Activated T-helper 1 cell treated with anti-CD3 and anti-CD28 coated beads, Interleukin-12 subunit alpha, Interleukin-12 subunit beta, Interleukin-2, Interleukin-4 antibody, amounts not matched to agents 30 ng/mL and 10 ng/mL and 1 ng/mL, durations not matched to agents 14 hours and 24 hours and 36 hours (primary cell): ENCODE results near the gene TSPAN17. TPM values are rescaled to one million over a fixed set of nuclear protein-coding genes. Genes with fewer than 3 reads are reported as not detected.

Source experiments
- DNase-seq: peaks from one replicate; pipeline ENCODE4 v3.0.0; 2021; ENCODE audit warnings: low spot score
- H3K27ac Mint-ChIP-seq: one replicate; pipeline ENCODE4 v1.8.0; 2021; ENCODE audit warnings: mild to moderate bottlenecking, mixed read lengths
- H3K27me3 Mint-ChIP-seq: one replicate; pipeline ENCODE4 v1.8.0; 2022; ENCODE audit warnings: mild to moderate bottlenecking, moderate library complexity, mixed read lengths; ENCODE audit not compliant: insufficient read depth
- H3K36me3 Mint-ChIP-seq: one replicate; pipeline ENCODE4 v1.8.0; 2021; ENCODE audit warnings: low read depth, mixed read lengths
- H3K4me1 Mint-ChIP-seq: one replicate; pipeline ENCODE4 v1.8.0; 2021; ENCODE audit warnings: low read depth, mixed read lengths
- H3K4me3 Mint-ChIP-seq: one replicate; pipeline ENCODE4 v1.8.0; 2021; ENCODE audit warnings: mild to moderate bottlenecking, moderate library complexity, mixed read lengths
- H3K9me3 Mint-ChIP-seq: one replicate; pipeline ENCODE4 v1.8.0; 2021; ENCODE audit warnings: mixed read lengths
- intact Hi-C: fragments of 100-400 bp; cut with micrococcal nuclease; formaldehyde crosslinking; loops from one replicate; pipeline ENCODE4 v1.15.1; 2024
- total RNA-seq: library from RNA; stranded (reverse); gene quantifications from 2 replicates; pipeline ENCODE4 v1.2.3, GENCODE V29; 2022

TSPAN17 gene
- total RNA-seq, 1 donor from 2014 or later = 34.1 TPM

DNA sequence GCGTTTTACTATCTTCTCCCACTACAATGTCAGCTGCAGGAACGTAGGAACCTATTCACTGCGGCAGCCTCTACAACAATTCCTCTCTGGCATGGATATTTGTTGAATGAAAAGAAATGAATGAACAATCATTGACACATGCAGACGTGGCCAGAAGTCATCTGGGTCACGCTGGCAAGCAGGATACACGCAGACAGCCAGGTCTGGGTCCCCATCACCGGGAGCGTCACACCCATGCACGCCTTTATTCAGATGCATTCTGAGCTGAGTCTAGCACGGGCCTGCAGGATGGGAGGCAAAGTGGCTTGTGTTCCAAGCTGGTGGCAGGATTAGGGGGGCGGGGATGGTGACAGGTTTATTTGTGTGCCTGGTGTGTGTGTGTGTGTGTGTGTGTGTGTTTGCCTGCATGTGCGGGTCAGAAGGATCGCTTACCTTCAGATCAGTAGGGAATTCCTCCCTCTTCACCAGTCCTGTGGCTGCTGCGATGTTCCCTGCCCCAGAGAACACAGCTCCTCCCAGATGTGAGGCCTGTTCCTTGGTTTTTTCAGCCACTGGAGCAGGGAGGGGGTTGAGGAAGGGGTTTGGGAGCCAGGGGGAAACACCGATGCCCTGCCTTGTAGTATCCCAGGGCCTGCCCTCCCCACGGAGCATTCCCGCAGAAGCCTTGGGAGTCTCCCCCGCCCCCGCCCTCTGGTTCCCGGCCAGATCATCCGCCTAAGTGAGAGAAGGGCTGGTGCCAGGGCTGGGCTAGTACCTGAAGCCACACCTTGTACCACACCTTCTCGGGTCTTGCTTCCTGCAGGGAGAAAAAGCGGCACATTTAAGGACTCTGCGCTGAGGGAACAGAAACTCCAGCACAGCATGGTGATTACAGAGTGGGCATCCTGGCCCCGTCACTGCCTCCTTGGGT, 21.1 kb upstream of the TSPAN17 start:
- no peak for DNase-seq
- no peak overlapping the region for H3K27ac Mint-ChIP-seq
- intact Hi-C loops = no loop called here
- H3K9me3 Mint-ChIP-seq = no peaks in the 10 kb centered on the region
- peaks cover 65% of the 10 kb centered on the region for H3K27me3 Mint-ChIP-seq
- H3K4me1 Mint-ChIP-seq = peaks cover 6% of the 10 kb centered on the region
- H3K36me3 Mint-ChIP-seq = no peaks in the 10 kb centered on the region
- no peak overlapping the region for H3K4me3 Mint-ChIP-seq

DNA sequence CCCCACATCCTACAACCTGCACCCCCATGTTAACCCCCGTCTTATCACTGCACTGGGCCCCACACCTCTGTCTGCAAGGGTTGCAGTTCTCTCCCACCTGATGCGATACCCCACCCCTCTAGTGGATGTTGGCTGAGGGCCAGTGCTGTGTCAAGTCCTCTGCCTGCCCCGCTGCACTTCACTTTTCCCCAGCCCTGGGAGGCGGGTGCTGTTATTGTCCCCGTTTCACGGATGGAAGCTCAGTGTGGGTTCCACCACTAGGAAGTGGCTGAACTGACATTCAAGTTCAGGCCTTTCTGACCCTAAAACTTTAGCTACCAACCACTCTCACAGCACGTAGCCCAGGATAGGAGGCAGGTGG, 20.4 kb upstream of the TSPAN17 start:
- DNase-seq = no peak
- H3K36me3 Mint-ChIP-seq = no peaks in the 10 kb centered on the region
- H3K4me3 Mint-ChIP-seq = no peak overlapping the region
- H3K27ac Mint-ChIP-seq = no peak overlapping the region
- H3K27me3 Mint-ChIP-seq = peaks cover 70% of the 10 kb centered on the region
- no peaks in the 10 kb centered on the region for H3K9me3 Mint-ChIP-seq
- peaks cover 6% of the 10 kb centered on the region for H3K4me1 Mint-ChIP-seq
- intact Hi-C loops = no loop called here

DNA sequence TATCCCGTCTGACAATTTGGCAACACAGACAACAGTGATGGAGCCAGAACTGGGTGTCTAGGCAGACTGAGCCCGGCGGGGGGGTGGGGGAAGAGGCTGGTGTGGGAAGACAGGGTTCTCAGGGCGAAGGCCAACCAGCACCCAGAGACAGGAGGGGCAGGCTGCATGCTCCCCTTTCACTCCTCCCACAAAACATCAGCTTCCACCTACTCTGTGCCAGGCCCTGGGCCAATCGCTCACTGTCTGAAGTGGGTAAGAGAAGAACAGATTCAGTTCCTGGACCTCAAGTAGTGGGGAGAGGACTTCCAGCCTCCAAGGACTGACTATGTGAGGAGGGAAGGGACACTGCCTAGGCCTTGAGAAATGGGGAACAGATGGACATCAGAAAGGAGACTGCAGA, 19.7 kb upstream of the TSPAN17 start:
- no peak overlapping the region for H3K27ac Mint-ChIP-seq
- H3K4me3 Mint-ChIP-seq = no peak overlapping the region
- H3K36me3 Mint-ChIP-seq = no peaks in the 10 kb centered on the region
- DNase-seq = no peak
- peaks cover 70% of the 10 kb centered on the region for H3K27me3 Mint-ChIP-seq
- peaks cover 6% of the 10 kb centered on the region for H3K4me1 Mint-ChIP-seq
- intact Hi-C loops = no loop called here
- no peaks in the 10 kb centered on the region for H3K9me3 Mint-ChIP-seq

DNA sequence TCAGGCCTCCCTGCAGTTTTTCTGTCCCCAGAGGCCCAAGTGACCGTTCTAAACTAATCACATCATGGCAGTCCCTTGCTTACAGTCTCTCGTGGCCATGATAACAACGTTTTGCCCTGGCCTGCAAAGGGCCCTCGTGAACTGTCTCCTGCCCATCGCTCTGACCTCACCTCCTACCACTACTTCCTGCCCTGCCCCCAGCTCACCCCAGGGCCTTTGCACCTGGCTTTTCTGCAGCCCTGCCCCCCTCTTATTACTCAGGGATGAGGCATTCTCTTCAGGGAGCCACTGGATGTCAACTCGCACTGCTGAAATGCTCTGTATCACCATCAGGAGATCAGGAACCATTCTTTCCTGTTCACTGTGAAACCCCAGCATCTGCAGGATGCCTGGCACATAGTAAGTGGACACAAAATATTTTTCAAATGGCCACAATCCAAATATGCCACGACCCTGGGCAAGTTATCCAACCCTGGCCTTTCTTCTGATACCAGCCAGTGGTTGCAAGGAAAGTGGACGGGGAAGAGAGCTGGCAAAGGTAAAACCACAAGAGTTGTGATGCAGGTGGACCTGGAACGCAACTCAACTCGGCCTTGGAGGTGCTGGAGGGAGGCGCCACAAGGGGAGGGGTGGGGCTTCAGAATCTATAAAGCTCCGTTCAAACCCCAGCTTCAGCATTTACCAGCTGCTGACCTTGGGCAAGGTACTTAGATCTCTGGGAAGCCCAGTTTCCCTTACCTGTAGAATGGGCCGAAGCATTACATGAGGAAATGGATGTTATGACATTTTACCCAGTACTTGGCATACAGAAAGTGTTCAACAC, 18.7 kb upstream of the TSPAN17 start:
- peaks cover 75% of the 10 kb centered on the region for H3K27me3 Mint-ChIP-seq
- intact Hi-C loops = no loop called here
- no peak overlapping the region for H3K27ac Mint-ChIP-seq
- H3K36me3 Mint-ChIP-seq = no peaks in the 10 kb centered on the region
- no peaks in the 10 kb centered on the region for H3K9me3 Mint-ChIP-seq
- H3K4me3 Mint-ChIP-seq = no peak overlapping the region
- H3K4me1 Mint-ChIP-seq = peaks cover 9% of the 10 kb centered on the region
- DNase-seq = no peak

DNA sequence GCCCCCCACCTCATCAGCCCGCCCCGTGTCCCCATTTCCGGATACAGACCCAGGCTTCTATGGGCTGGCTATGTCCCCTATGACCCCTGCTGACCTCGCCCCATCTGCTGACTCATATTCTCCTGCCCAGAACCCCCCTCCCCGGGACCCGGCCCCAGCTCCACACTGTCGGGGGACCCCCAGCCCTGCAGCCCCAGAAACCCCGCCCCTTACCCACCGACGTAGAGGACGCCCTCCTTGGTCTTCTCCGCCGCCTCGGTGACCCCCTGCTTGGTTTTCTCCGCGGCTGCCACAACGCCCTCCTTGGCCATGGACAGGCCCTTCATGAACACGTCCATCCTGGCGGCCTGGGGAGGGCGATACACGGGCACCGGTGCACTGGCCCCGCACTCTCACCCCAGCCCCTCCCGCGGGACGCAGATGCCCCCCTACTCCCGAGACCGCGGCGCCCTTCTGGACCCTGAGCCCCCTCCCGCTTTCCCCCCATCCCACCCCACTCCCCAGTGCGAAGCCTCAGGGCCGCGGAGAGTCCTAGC, 17.9 kb upstream of the TSPAN17 start:
- no peak overlapping the region for H3K4me3 Mint-ChIP-seq
- H3K27me3 Mint-ChIP-seq = peaks cover 76% of the 10 kb centered on the region

DNA sequence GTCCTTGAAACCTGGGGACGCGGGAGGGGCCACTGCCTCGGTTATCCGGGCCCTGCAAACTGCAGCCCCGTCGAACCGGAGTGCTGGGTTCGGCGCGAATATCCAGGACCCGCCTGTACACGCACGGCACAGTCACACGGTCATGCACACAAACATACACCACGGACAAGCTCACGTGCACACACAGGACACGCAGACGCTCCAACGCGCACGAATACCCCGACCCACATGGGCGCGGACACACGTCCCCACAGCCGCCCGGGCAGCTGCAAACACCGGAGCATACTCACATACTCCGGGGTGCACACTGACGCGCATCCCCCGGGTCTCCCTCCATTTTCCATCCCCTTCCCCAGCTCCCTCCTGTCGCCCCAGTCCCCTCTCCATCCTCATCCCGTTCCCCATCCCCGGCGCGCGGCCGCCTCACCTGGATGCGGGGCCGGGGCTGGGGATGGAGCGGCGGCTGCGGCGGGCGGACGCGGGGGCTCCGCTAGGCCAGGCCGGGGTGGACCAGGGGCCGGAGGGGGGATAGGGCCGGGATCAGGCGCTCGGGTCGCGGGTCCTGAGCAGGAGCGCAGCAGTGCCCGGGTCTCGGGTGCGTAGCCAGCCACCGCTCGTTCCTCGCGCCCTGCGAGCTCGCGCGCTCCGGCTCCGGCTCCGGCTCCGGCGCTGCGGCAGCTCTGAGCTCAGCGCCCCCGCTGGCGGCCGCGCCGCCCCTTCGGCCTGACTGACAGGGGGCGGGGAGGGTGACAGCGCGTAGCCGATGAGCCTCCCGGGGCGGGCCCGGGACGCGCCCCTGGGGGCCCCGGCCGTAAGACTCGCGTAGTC, 17.2 kb upstream of the TSPAN17 start, which contains the start of the genes EIF4E1B and SNCB:
TSS of gene EIF4E1B (plus strand) at position 823 of the 828 bp plus-strand sequence. CDS start 12,113 bp downstream, outside the sequence.
TSS of gene SNCB (minus strand) at position 682 of the 828 bp plus-strand sequence. CDS start 880 bp downstream, outside the sequence.
- Mint-ChIP-seq H3K27me3 (peaks cover 80% of the 10 kb centered on the region), H3K9me3 (no peaks in the 10 kb centered on the region), H3K27ac (no peak within 1 kb of the TSS), H3K36me3 (no peaks in the 10 kb centered on the region), H3K4me1 (peaks cover 14% of the 10 kb centered on the region), H3K4me3 (peak within 1 kb of the TSS; percentile 28)
- intact Hi-C loops = loop anchor here (1.0 kb wide), 2 partner anchors 11 to 17 kb away; partner anchors contain the start of gene TSPAN17
- peak; percentile 31 for DNase-seq

More for the DNA sequence above, 17.9 kb upstream of the TSPAN17 start:
- intact Hi-C loops = no loop called here
- Mint-ChIP-seq H3K36me3 (no peaks in the 10 kb centered on the region), H3K4me1 (peaks cover 14% of the 10 kb centered on the region), H3K9me3 (no peaks in the 10 kb centered on the region), H3K27ac (no peak overlapping the region)
- no peak for DNase-seq

DNA sequence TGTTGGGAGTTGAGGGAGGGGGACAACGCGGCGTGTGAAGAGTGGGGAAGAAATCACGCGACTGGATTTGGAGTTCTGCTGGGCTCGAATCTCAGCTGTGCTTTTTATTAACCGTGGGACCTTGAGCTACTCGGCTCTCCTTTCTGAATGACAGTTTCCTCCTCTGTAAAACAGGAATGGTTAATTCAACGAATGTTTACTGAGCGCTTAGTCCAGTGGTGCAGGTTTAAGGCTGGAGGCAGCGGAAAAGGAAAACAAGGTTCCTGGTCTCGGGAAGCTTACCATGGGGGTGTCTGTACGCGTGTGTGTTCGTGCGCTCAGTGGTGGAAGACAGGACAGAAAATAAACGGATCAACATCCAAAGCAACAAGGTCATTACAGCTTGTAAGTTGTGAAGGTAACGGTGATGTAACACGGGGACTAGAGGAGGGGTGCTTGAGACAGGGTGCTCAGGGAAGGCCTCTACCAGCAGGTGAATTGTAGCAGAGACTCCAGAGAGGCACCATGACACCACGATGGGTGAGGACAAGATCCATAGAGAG, 16.5 kb upstream of the TSPAN17 start:
- Mint-ChIP-seq H3K4me1 (peaks cover 14% of the 10 kb centered on the region), H3K36me3 (no peaks in the 10 kb centered on the region), H3K27ac (no peak overlapping the region), H3K4me3 (peak overlapping the region; percentile 28), H3K9me3 (no peaks in the 10 kb centered on the region), H3K27me3 (peaks cover 74% of the 10 kb centered on the region)
- intact Hi-C loops = loop anchor here (1.0 kb wide), 2 partner anchors 11 to 17 kb away; partner anchors contain the start of gene TSPAN17
- no peak for DNase-seq

DNA sequence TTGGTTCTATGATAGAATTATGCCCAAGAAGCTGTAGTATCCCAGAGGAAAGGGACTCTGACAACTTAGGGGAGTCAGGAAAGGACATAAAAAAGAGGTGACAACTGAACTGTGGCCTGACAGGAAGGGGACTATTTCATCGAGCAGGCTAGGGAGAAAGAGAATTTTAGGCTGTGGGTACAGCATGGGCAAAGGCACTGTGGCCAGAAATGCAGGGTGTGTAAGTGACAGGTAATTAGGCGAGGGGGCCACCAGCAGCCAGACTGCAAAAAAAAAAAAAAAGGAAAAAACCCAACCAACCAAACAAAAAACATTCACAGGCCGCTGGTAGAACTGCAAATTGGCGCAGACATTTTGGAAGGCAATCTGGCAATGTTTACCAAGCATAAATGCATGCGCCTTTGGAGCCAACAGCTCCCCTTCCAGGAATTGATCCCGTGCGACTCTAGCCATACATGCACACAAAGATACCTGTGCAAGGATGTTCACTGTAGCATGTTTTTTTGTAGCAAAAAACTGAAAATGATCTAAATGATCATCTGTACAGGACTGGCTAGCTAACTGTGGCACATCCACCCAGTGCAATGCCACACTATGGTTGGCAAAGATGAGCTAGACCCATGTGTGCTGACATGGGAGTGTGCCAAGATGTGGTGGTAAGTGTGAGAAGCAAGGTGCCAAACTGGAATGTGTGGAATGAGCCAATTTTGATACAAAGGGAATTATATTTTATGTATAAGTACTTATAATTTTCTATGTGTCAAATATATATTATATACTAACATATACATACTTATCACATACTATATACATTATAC, 15.7 kb upstream of the TSPAN17 start:
- no peaks in the 10 kb centered on the region for H3K9me3 Mint-ChIP-seq

DNA sequence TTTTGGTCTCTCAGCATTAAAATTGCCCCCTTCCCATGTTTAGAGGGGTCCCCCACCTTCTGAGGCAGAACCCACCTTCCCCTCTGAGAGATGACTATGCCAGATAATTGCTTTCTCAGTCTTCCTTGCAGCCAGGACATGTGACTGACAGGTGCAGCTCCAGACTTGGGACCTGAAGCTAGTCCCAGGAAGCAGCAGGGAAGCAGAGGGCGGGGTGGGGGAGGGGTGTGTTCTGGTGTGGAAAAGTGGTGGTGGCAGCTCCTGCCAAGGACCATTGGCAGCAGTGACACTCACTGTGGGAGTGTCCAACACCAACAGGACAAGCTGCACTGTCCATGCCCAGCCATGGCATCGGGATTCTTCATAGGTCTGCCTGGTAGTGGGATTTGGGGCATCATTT, 14.5 kb upstream of the TSPAN17 start:
- DNase-seq = no peak
- Mint-ChIP-seq H3K4me1 (peaks cover 14% of the 10 kb centered on the region), H3K4me3 (no peak overlapping the region), H3K27ac (no peak overlapping the region), H3K27me3 (peaks cover 72% of the 10 kb centered on the region), H3K9me3 (no peaks in the 10 kb centered on the region), H3K36me3 (no peaks in the 10 kb centered on the region)
- intact Hi-C loops = no loop called here

More for the DNA sequence above, 15.7 kb upstream of the TSPAN17 start:
- no peak overlapping the region for H3K27ac Mint-ChIP-seq
- no peak overlapping the region for H3K4me3 Mint-ChIP-seq
- no peaks in the 10 kb centered on the region for H3K36me3 Mint-ChIP-seq
- no peak for DNase-seq
- peaks cover 75% of the 10 kb centered on the region for H3K27me3 Mint-ChIP-seq
- peaks cover 14% of the 10 kb centered on the region for H3K4me1 Mint-ChIP-seq
- intact Hi-C loops = no loop called here

DNA sequence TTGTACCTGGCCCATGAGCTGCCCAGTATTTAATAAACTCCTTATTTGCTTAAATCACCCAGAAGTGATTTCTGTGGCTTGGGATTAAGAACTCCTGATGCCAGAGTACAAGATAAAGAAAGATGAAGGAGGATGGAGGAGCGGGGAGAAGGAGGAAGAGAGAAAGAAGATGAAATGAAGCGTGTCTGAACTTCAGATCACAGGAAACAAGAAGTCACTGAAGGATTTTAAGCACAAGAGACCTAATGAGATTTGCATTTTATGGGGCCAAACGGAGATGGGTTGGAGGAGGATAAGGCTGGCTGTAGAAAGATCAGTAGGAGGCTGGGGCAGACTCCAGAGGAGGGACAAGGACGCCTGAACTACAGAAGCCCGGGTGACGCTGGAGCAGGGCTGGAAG, 13.7 kb upstream of the TSPAN17 start:
- intact Hi-C loops = no loop called here
- Mint-ChIP-seq H3K4me1 (peaks cover 14% of the 10 kb centered on the region), H3K27me3 (peaks cover 70% of the 10 kb centered on the region), H3K27ac (no peak overlapping the region), H3K4me3 (no peak overlapping the region), H3K36me3 (no peaks in the 10 kb centered on the region), H3K9me3 (no peaks in the 10 kb centered on the region)
- no peak for DNase-seq

DNA sequence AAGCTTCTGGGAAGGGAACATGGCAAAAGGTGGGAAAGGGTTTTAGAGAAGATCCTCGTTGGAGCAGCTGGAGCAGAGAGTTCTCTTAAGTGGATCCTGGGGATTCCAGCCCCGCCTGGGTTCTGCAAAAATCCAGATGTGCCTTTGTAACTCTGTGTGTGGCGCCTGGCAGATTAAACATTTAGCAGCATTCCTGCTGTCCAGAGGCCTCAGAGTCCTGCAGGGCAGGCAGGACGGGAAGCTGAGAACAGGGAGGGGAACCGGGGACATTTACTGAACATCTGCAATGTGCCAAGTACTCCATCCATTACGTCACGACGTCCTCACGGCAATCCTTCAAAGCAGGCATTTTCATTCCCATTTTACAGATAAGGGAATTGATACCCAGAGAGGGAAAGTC, 10.9 kb upstream of the TSPAN17 start:
- Mint-ChIP-seq H3K27me3 (peaks cover 47% of the 10 kb centered on the region), H3K36me3 (no peaks in the 10 kb centered on the region), H3K9me3 (no peaks in the 10 kb centered on the region), H3K27ac (no peak overlapping the region), H3K4me1 (peaks cover 8% of the 10 kb centered on the region), H3K4me3 (no peak overlapping the region)
- DNase-seq = no peak
- intact Hi-C loops = no loop called here
